OCI-LY1 (cell line): ENCODE data around the gene NCF1.
"Not testable (repeated sequence)": the region's sequence is repeated elsewhere in the genome, so short reads cannot be mapped to it uniquely, and the experiment has no call there.

Source experiments
- EZH2 ChIP-seq: fragments of 200-600 bp; sonication (generic), shearing (Covaris generic); IDR thresholded peaks from 2 replicates; pipeline ENCODE4 v1.8.0; 2017; ENCODE audit warnings: borderline replicate concordance, mixed run types, mild to moderate bottlenecking, antibody characterized with exemption, low read length, moderate library complexity, mixed read lengths
- TF ChIP-seq, protein P1 (sequence below): fragments of 200-600 bp; sonication (generic), shearing (Covaris generic); IDR thresholded peaks from 2 replicates; pipeline ENCODE4 v1.5.1; 2017; ENCODE audit warnings: mild to moderate bottlenecking, antibody characterized with exemption, low read length, moderate library complexity, mixed read lengths

DNA sequence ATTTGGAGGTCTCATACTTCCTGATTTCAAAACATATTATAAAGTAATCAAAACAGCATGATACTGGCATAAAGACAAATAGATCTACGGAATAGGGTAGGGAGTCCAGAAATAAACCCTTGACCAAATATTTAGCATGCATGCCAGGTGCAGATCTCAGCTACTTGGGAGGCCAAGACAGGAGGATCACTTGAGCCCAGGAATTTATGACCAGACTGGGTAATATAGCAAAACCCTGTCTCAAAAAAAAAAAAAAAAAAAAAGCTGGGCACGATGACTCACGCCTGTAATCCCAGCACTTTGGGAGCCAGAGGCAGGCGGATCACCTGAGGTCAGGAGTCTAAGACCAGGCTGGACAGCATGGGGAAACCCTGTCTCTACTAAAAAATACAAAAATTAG lies 56.1 kb downstream of the NCF1 start:
- not testable (repeated sequence) for TF ChIP-seq EZH2
- TF ChIP-seq, protein P1, sequence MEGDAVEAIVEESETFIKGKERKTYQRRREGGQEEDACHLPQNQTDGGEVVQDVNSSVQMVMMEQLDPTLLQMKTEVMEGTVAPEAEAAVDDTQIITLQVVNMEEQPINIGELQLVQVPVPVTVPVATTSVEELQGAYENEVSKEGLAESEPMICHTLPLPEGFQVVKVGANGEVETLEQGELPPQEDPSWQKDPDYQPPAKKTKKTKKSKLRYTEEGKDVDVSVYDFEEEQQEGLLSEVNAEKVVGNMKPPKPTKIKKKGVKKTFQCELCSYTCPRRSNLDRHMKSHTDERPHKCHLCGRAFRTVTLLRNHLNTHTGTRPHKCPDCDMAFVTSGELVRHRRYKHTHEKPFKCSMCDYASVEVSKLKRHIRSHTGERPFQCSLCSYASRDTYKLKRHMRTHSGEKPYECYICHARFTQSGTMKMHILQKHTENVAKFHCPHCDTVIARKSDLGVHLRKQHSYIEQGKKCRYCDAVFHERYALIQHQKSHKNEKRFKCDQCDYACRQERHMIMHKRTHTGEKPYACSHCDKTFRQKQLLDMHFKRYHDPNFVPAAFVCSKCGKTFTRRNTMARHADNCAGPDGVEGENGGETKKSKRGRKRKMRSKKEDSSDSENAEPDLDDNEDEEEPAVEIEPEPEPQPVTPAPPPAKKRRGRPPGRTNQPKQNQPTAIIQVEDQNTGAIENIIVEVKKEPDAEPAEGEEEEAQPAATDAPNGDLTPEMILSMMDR = not testable (repeated sequence)
